PFSK-1 (cell line): ENCODE data around the gene HNRNPA2B1.

Experiments
- FOXP2 ChIP-seq: optimal IDR thresholded peaks from 2 replicates; pipeline ENCODE3; 2011; ENCODE audit warnings: borderline replicate concordance, control low read depth, inconsistent platforms; ENCODE audit not compliant: insufficient read depth; ENCODE audit errors: extremely low read length, extremely low read depth
- POLR2AphosphoS5 ChIP-seq: IDR thresholded peaks from 2 replicates; pipeline ENCODE4 v1.6.1; 2012; ENCODE audit warnings: low read depth, mild to moderate bottlenecking, control low read depth, low read length, moderate library complexity
- SIN3A ChIP-seq: IDR thresholded peaks from 2 replicates; pipeline ENCODE4 v1.6.1; 2012; ENCODE audit warnings: mild to moderate bottlenecking, low read length, moderate library complexity, borderline replicate concordance; ENCODE audit not compliant: insufficient read depth
- TAF1 ChIP-seq: IDR thresholded peaks from 2 replicates; pipeline ENCODE4 v1.6.1; 2012; ENCODE audit warnings: low read length, control low read depth, borderline replicate concordance; ENCODE audit not compliant: insufficient read depth
- TF ChIP-seq, protein P1 (sequence below), 2 experiments: IDR thresholded peaks; 2 replicates each; pipeline versions ENCODE4 v1.6.1 to v1.8.0; 2011 to 2012; ENCODE audit warnings: low read depth in 2 of 2, low read length in 2 of 2, control low read depth in 1 of 2, inconsistent platforms in 1 of 2, mild to moderate bottlenecking in 1 of 2, moderate library complexity in 1 of 2; ENCODE audit not compliant: insufficient read depth in 1 of 2

The HNRNPA2B1 gene

DNA sequence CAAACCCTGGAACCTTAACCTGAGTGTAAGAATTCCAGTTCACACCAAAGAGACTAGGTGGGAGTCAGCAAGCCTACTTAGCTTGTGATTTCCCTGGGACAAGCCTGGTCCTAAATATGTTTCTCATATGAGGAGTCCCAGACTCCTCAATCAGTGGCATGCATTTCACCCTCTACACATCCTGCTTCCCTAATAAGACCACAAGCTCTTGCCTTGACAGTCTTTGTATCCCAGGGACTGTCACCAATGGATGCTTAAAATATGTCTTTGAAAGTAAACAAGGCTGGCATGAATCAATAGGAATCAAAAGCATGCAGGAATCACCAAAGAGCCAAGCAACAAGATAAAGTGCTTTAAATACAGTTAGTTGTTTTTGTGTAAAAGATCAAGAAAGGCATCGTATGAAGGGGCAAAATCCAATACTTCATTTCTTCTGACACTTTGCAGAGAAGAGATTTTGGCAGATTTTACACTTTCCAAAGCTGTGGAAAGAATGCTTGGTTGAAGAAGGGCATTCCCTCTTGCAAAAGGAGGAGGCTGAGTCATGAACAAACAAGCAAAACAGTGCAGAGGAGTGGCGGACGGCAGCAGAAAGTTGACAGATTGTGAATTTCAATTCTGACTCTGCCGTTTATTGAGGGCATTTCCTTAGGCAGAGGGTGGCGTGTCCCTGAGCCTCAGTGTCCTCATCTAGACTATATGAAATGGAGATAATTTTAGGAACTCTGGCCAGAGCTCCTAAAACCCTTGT is 57.1 kb downstream of the HNRNPA2B1 start:
- TF ChIP-seq POLR2AphosphoS5, result no peak
- no peak for TF ChIP-seq TAF1
- TF ChIP-seq, protein P1, sequence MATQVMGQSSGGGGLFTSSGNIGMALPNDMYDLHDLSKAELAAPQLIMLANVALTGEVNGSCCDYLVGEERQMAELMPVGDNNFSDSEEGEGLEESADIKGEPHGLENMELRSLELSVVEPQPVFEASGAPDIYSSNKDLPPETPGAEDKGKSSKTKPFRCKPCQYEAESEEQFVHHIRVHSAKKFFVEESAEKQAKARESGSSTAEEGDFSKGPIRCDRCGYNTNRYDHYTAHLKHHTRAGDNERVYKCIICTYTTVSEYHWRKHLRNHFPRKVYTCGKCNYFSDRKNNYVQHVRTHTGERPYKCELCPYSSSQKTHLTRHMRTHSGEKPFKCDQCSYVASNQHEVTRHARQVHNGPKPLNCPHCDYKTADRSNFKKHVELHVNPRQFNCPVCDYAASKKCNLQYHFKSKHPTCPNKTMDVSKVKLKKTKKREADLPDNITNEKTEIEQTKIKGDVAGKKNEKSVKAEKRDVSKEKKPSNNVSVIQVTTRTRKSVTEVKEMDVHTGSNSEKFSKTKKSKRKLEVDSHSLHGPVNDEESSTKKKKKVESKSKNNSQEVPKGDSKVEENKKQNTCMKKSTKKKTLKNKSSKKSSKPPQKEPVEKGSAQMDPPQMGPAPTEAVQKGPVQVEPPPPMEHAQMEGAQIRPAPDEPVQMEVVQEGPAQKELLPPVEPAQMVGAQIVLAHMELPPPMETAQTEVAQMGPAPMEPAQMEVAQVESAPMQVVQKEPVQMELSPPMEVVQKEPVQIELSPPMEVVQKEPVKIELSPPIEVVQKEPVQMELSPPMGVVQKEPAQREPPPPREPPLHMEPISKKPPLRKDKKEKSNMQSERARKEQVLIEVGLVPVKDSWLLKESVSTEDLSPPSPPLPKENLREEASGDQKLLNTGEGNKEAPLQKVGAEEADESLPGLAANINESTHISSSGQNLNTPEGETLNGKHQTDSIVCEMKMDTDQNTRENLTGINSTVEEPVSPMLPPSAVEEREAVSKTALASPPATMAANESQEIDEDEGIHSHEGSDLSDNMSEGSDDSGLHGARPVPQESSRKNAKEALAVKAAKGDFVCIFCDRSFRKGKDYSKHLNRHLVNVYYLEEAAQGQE (IDR thresholded peaks at IDR 0.05; ENCODE audit: insufficient read depth in 1 of 2, low read depth in 2 of 2, low read length in 2 of 2), result no peak
- TF ChIP-seq SIN3A, result no peak
- TF ChIP-seq FOXP2, result no peak

DNA sequence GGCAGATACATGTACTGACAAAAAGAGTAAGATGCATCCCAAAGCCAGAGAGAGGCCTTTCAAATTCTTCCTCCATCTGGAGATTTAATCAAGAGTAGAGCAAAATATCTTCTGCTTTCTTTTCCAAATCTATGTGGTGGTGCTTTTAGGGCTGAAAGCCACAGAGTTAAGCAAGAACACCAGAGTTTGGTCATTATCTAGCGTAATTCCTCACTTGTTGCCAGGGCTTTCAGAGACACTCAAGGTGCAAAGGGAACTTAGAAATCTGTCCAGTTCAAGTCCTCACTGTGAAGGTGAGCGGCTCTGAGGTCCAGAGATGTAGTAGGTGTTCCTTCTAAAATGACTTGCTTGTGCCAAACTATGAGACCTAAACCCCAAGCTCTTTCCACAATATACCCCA is 59.5 kb downstream of the HNRNPA2B1 start:
- TF ChIP-seq TAF1 (no peak), FOXP2 (no peak), SIN3A (no peak), POLR2AphosphoS5 (no peak)
- TF ChIP-seq, protein P1 (IDR thresholded peaks at IDR 0.05; ENCODE audit: insufficient read depth in 1 of 2, low read depth in 2 of 2, low read length in 2 of 2), result no peak

DNA sequence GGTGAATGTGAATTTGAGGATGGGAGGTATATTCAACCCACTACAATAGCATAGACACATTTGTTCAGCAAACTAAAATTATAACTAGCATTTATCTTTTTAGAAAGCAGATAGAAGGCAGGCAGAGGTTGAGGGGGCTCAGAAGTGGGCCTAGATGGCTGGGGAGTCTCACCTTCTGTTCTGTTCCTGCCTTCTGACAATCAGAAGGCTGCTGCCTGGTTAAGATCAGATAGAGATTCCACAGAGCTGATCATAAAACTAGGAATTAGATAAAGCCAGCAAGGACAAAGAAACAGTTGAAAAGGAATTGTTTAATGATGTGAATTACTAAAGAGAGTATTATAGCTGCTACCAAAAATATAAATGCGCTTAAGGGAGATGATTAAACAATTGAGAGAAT is 60.2 kb downstream of the HNRNPA2B1 start:
- no peak for TF ChIP-seq SIN3A
- no peak for TF ChIP-seq POLR2AphosphoS5
- TF ChIP-seq TAF1, result no peak
- TF ChIP-seq, protein P1 (IDR thresholded peaks at IDR 0.05; ENCODE audit: insufficient read depth in 1 of 2, low read depth in 2 of 2, low read length in 2 of 2), result no peak
- TF ChIP-seq FOXP2, result no peak
